ENCODE measurements around the gene TGFBR3L. TPM values are rescaled to one million over a fixed set of nuclear protein-coding genes. Genes with fewer than 3 reads are reported as not detected.

The TGFBR3L gene
- polyA plus RNA-seq, 3 donors, result not detected

DNA sequence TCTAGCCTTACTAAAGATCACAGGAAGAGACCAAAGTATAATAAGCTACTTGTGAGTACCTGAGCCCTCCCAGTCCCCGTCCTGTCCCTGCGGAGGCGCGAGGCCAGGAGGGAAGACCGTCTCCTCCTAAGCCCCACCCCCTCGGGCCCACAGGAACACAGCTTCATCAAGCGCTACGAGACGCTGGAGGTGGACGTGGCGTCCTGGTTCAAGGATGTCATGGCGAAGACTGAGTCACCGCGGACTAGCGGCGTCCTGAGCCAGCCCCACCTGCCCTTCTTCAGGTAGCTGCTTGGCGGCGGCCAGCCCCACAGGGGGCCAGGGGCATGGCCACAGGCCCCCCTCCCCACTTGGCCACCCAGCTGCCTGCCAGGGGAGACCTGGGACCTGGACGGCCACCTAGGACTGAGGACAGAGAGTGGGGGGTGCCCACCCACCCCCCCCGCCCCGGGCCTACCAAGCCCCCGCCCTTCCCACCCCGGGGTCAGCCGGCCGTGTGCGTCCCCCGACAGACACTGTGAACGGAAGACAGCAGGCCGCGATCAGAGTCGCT lies 2.4 kb upstream of the TGFBR3L start:
- no peak overlapping the region for H3K4me3 ChIP-seq (replicated peaks in 1 of 3; ENCODE audit: low read depth in 2 of 3, low read length in 3 of 3)

DNA sequence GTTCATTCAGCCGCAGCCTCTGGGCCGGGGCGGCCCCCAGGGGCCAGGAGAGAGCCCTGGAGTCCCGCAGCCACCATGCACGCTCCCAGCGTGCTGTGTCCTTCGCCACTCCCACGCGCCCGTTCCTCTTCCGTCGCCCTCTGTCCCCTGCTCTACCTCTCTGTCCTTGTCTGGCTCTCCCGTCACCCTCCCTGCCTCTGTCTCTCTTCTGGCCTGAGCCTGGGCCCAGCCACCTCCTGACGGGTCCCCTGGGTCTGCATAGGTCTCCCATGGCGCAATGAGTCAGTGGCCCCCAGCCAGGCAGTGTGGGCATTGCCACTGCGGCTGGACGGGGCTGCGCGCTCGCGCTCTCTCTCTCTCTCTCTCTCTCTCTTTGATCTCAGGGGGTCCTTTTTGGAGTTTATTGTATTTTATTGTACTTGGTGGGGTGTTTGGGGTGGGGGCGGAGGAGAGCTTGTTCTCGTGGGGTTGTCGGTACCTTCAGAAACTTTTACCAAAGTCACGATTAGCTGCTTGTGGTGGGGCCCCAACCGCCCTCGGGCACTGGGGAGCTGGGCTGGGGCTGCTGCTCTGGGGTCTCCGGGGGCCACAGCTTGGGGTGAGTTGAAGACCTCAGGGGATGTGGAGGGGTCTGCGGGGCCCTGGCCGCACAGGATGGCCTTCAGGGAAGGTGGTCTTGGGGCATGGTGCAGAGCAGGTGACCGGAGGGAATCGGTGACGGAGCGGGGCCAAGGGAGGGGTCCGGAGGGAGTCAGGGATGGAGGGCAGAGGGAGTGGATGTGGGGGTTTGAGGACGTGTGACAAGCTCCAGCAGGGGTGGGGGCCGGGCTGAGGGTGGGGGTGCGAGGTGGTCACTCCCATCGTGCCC lies 1.7 kb upstream of the TGFBR3L start:
- peaks cover 0 to 15% (median 7%) of the 10 kb centered on the region in 7 donors for H3K9me3 Mint-ChIP-seq
- Histone ChIP-seq H3K9me3 (replicated peaks in 1 of 2; ENCODE audit: control insufficient read depth in 1 of 2, insufficient read depth in 1 of 2, low read length in 2 of 2) (peaks cover 0 to 11% of the 10 kb centered on the region in 2 donors), H4K20me1 (ENCODE audit: insufficient read depth, low read length) (peaks cover 57% of the 10 kb centered on the region), H3K4me2 (replicated peaks; ENCODE audit: extremely low read depth, low read length, poor library complexity, severe bottlenecking) (no peak overlapping the region), H3K4me1 (ENCODE audit: control insufficient read depth in 1 of 2, insufficient read depth in 2 of 2, low read length in 2 of 2) (peaks cover 15 to 26% of the 10 kb centered on the region in 2 donors), H2AFZ (ENCODE audit: insufficient read depth, low read depth, low read length, poor library complexity, severe bottlenecking) (no peak overlapping the region), H3K36me3 (replicated peaks in 1 of 2; ENCODE audit: control insufficient read depth in 1 of 2, insufficient read depth in 2 of 2, low read length in 2 of 2) (peaks cover 36 to 43% of the 10 kb centered on the region in 2 donors), H3K27ac (ENCODE audit: low read depth in 1 of 2, low read length in 2 of 2) (no peak overlapping the region), H3K4me3 (replicated peaks in 1 of 3; ENCODE audit: low read depth in 2 of 3, low read length in 3 of 3) (no peak overlapping the region), H3K27me3 (ENCODE audit: control insufficient read depth in 2 of 2, insufficient read depth in 2 of 2, low read length in 2 of 2) (peaks cover 17 to 30% of the 10 kb centered on the region in 2 donors), H3K79me2 (ENCODE audit: insufficient read depth, low read length) (no peaks in the 10 kb centered on the region), H3K9ac (ENCODE audit: insufficient read depth, low read length, poor library complexity, severe bottlenecking) (no peak overlapping the region)
- intact Hi-C loops (cut with micrococcal nuclease), result no loop called here
- H3K4me3 Mint-ChIP-seq, result no peak overlapping the region
- peaks cover 19% of the 10 kb centered on the region for H3K4me1 Mint-ChIP-seq
- 96% methylated on average over 16 of the region's 39 CpGs for WGBS (ENCODE audit: insufficient coverage)
- peaks cover 24 to 39% of the 10 kb centered on the region in 2 donors for H3K36me3 Mint-ChIP-seq
- TF ChIP-seq, protein P1, sequence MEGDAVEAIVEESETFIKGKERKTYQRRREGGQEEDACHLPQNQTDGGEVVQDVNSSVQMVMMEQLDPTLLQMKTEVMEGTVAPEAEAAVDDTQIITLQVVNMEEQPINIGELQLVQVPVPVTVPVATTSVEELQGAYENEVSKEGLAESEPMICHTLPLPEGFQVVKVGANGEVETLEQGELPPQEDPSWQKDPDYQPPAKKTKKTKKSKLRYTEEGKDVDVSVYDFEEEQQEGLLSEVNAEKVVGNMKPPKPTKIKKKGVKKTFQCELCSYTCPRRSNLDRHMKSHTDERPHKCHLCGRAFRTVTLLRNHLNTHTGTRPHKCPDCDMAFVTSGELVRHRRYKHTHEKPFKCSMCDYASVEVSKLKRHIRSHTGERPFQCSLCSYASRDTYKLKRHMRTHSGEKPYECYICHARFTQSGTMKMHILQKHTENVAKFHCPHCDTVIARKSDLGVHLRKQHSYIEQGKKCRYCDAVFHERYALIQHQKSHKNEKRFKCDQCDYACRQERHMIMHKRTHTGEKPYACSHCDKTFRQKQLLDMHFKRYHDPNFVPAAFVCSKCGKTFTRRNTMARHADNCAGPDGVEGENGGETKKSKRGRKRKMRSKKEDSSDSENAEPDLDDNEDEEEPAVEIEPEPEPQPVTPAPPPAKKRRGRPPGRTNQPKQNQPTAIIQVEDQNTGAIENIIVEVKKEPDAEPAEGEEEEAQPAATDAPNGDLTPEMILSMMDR (IDR thresholded peaks at IDR 0.05), result no peak
- H3K27me3 Mint-ChIP-seq (ENCODE audit: low read depth in 3 of 3), result peaks cover 29 to 43% (median 34%) of the 10 kb centered on the region in 3 donors
- no peak for DNase-seq
- H3K27ac Mint-ChIP-seq, result peak overlapping the region in 2 of 7 donors; percentile 3 to 37

More for the DNA sequence above, 2.4 kb upstream of the TGFBR3L start:
- intact Hi-C loops (cut with micrococcal nuclease), result no loop called here
- Histone ChIP-seq H3K27me3 (ENCODE audit: control insufficient read depth in 2 of 2, insufficient read depth in 2 of 2, low read length in 2 of 2) (peaks cover 13 to 26% of the 10 kb centered on the region in 2 donors), H3K9ac (ENCODE audit: insufficient read depth, low read length, poor library complexity, severe bottlenecking) (no peak overlapping the region), H4K20me1 (ENCODE audit: insufficient read depth, low read length) (peaks cover 64% of the 10 kb centered on the region), H3K27ac (ENCODE audit: low read depth in 1 of 2, low read length in 2 of 2) (no peak overlapping the region), H3K4me2 (replicated peaks; ENCODE audit: extremely low read depth, low read length, poor library complexity, severe bottlenecking) (no peak overlapping the region), H3K9me3 (replicated peaks in 1 of 2; ENCODE audit: control insufficient read depth in 1 of 2, insufficient read depth in 1 of 2, low read length in 2 of 2) (peaks cover 0 to 11% of the 10 kb centered on the region in 2 donors), H3K36me3 (replicated peaks in 1 of 2; ENCODE audit: control insufficient read depth in 1 of 2, insufficient read depth in 2 of 2, low read length in 2 of 2) (peaks cover 36 to 45% of the 10 kb centered on the region in 2 donors), H3K79me2 (ENCODE audit: insufficient read depth, low read length) (peaks cover 7% of the 10 kb centered on the region), H2AFZ (ENCODE audit: insufficient read depth, low read depth, low read length, poor library complexity, severe bottlenecking) (no peak overlapping the region), H3K4me1 (ENCODE audit: control insufficient read depth in 1 of 2, insufficient read depth in 2 of 2, low read length in 2 of 2) (peaks cover 13 to 19% of the 10 kb centered on the region in 2 donors)
- TF ChIP-seq, protein P1 (IDR thresholded peaks at IDR 0.05), result no peak
- 97% methylated on average over 24 of the region's 31 CpGs for WGBS (ENCODE audit: insufficient coverage)
- peaks cover 14% of the 10 kb centered on the region for H3K4me1 Mint-ChIP-seq
- peaks cover 25 to 36% (median 30%) of the 10 kb centered on the region in 3 donors for H3K27me3 Mint-ChIP-seq (ENCODE audit: low read depth in 3 of 3)
- H3K4me3 Mint-ChIP-seq, result no peak overlapping the region
- H3K9me3 Mint-ChIP-seq, result peaks cover 0 to 13% (median 5%) of the 10 kb centered on the region in 7 donors
- H3K27ac Mint-ChIP-seq, result peak overlapping the region in 1 of 7 donors; percentile 68
- peaks cover 28 to 43% of the 10 kb centered on the region in 2 donors for H3K36me3 Mint-ChIP-seq
- no peak for DNase-seq
